Prostate gland (tissue), 2 donors: ENCODE results near the gene GUCY2F. TPM values are rescaled to one million over a fixed set of nuclear protein-coding genes. Genes with fewer than 3 reads are reported as not detected.

Source experiments
- DNase-seq: peaks from one replicate; pipeline ENCODE4 v3.0.0-alpha.2; 2019; ENCODE audit warnings: low spot score
- H3K27ac ChIP-seq, 2 donors: fragments of 200-600 bp; sonication (generic); 2 replicates each; pipeline ENCODE4 v1.5.1; 2017 to 2019
- H3K27me3 ChIP-seq: fragments of 200-600 bp; sonication (generic); replicated peaks from 2 replicates; pipeline ENCODE4 v1.5.1; 2019; ENCODE audit not compliant: insufficient read depth
- H3K36me3 ChIP-seq, 2 donors: fragments of 200-600 bp; sonication (generic); 1 replicate in 1 of 2; 2 replicates in 1 of 2; pipeline versions ENCODE4 v1.5.1 to v1.8.1; 2017 to 2019
- H3K4me1 ChIP-seq: fragments of 200-600 bp; sonication (generic); replicated peaks from 2 replicates; pipeline ENCODE4 v1.5.1; 2019
- H3K4me3 ChIP-seq, 2 donors: fragments of 200-600 bp; sonication (generic); 2 replicates each; pipeline ENCODE4 v1.5.1; 2017 to 2019
- H3K9me3 ChIP-seq: fragments of 200-600 bp; sonication (generic); 2 replicates; pipeline ENCODE4 v1.5.1; 2017
- POLR2A ChIP-seq: fragments of 450-650 bp; IDR thresholded peaks from one replicate; pipeline ENCODE4 v1.6.1; 2016; ENCODE audit warnings: antibody characterized with exemption, mild to moderate bottlenecking
- POLR2AphosphoS5 ChIP-seq: sonication (generic); formaldehyde crosslinking; IDR thresholded peaks from one replicate; pipeline ENCODE4 v1.6.1; 2017; ENCODE audit warnings: antibody characterized with exemption
- WGBS: methylation state at CpG from one replicate; pipeline ENCODE4 v1.1.5; 2018; 5-methylcytosine and 5-hydroxymethylcytosine counted together
- intact Hi-C: fragments of 100-400 bp; cut with DNase I; formaldehyde crosslinking; loops from one replicate; pipeline ENCODE4 v1.14.2; 2022
- total RNA-seq, 2 donors: library from RNA; depleted of rRNA; stranded (reverse); fragments of >200 nt; gene quantifications; one replicate each; pipeline ENCODE4 v1.1.0, GENCODE V29; 2016
- TF ChIP-seq, protein P1 (sequence below), 4 experiments: fragments of 200-600 bp in 2 of 4; fragments of 450-650 bp in 2 of 4; sonication (generic) in 2 of 4; IDR thresholded peaks; 1 replicate in 3 of 4; 2 replicates in 1 of 4; pipeline ENCODE4 v1.5.1; 2016 to 2019; ENCODE audit warnings: antibody characterized with exemption in 4 of 4, mild to moderate bottlenecking in 2 of 4, moderate library complexity in 2 of 4

GUCY2F gene
- total RNA-seq, 2 donors from 2014 or later, result not detected

DNA sequence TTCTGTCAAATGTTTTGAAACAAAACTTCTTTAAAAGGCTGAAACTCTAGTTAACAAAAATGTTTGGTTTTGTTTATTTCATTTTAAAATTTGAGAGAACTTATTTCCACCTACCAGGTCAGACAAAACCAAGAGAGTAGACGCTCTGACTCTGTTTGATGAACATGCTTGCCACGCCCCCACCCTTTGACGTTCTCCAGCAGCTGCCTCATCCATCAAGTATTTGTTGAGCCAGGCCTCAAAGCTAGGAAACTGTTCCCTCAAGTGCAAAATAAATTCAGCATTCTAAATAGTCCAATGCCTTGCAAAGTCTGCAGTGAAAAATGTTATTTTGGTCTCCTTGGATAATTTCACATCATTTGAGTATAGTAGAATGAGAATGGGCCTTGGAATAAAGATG is 121.6 kb downstream of the GUCY2F start:
- H3K4me1 ChIP-seq, result no peaks in the 10 kb centered on the region
- DNase-seq, result no peak
- 59% methylated on average over 3 of the region's 3 CpGs for WGBS
- H3K27me3 ChIP-seq, result no peaks in the 10 kb centered on the region
- H3K4me3 ChIP-seq, result no peak overlapping the region
- no peaks in the 10 kb centered on the region for H3K36me3 ChIP-seq
- H3K9me3 ChIP-seq, result no peaks in the 10 kb centered on the region
- intact Hi-C loops, result no loop called here
- no peak overlapping the region for H3K27ac ChIP-seq
- no peak for TF ChIP-seq POLR2A

DNA sequence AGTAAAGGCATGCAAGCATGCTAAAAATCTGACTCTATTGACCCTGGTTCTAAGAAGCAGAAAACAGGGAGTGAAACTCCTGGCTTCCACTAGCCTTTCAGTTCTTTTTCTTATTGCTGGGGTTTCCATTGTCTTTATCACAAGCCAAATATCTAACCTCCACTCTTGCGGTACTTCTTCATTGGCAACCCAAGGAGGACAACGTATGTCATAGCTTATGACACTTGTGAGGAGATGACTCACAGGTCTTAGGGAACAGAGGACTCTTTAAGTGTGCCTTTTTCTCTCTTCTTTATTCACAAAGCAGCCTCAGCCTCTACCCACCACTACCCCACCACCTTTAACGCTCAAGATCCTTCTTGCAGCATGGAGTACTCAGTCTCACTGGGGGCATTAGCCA is 124.2 kb downstream of the GUCY2F start:
- no peak overlapping the region for H3K4me3 ChIP-seq
- no peaks in the 10 kb centered on the region for H3K9me3 ChIP-seq
- H3K27me3 ChIP-seq, result no peaks in the 10 kb centered on the region
- no peaks in the 10 kb centered on the region for H3K4me1 ChIP-seq
- no peaks in the 10 kb centered on the region for H3K36me3 ChIP-seq
- 90% methylated on average over 3 of the region's 3 CpGs for WGBS
- H3K27ac ChIP-seq, result no peak overlapping the region
- no peak for DNase-seq
- TF ChIP-seq, protein P1, sequence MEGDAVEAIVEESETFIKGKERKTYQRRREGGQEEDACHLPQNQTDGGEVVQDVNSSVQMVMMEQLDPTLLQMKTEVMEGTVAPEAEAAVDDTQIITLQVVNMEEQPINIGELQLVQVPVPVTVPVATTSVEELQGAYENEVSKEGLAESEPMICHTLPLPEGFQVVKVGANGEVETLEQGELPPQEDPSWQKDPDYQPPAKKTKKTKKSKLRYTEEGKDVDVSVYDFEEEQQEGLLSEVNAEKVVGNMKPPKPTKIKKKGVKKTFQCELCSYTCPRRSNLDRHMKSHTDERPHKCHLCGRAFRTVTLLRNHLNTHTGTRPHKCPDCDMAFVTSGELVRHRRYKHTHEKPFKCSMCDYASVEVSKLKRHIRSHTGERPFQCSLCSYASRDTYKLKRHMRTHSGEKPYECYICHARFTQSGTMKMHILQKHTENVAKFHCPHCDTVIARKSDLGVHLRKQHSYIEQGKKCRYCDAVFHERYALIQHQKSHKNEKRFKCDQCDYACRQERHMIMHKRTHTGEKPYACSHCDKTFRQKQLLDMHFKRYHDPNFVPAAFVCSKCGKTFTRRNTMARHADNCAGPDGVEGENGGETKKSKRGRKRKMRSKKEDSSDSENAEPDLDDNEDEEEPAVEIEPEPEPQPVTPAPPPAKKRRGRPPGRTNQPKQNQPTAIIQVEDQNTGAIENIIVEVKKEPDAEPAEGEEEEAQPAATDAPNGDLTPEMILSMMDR (IDR thresholded peaks at IDR 0.05), result no peak
- TF ChIP-seq POLR2A, result no peak
- no peak for TF ChIP-seq POLR2AphosphoS5
- intact Hi-C loops, result no loop called here

DNA sequence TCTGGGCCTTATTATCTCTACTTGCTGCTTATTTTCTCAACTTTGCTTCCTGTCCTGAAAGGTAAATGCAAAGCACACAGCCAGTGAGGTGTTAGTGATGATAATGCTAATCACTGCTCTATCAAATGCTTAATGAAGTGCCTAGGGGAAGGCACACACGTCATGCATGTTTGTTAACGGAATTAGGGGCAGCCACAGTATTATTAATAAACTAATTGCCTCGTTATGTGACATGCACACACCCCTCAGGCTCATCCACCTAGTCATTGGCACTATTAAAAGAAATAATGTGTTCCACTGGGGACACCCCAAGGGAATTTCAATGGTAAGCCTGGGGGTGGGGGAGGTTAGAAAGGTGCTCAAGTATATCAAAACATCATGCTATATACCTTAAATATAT is 125.2 kb downstream of the GUCY2F start:
- Histone ChIP-seq H3K9me3 (no peaks in the 10 kb centered on the region), H3K27ac (no peak overlapping the region), H3K4me3 (no peak overlapping the region), H3K36me3 (no peaks in the 10 kb centered on the region), H3K4me1 (no peaks in the 10 kb centered on the region), H3K27me3 (no peaks in the 10 kb centered on the region)
- TF ChIP-seq, protein P1 (IDR thresholded peaks at IDR 0.05), result no peak
- no peak for TF ChIP-seq POLR2AphosphoS5
- TF ChIP-seq POLR2A, result no peak
- 85% methylated on average over 3 of the region's 3 CpGs for WGBS
- DNase-seq, result no peak
- intact Hi-C loops, result no loop called here

DNA sequence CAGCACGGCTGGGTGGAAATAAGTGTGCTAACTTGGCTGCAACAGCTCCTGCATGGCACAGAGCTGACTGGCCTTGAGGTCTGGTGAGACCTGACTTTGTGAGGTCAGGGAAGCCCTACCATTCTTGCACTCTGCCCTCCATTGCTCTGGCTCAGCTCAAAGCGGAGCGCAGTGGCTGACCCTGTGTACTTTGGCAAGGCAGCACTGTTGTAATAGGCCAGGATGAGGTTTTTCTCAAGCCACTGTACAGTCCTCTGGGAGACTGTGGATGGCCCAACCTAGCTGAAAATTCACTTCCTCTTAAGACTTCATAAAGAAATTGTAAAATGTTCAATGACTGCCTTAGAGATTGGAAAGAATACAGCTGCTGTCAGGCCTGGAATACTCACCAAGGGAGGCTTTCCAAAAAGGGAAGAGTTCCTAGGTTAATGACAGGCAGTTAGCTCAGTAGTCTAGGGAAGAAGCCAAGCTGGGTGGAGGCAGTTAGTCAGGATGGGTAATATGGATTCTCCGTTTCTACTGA is 129.8 kb downstream of the GUCY2F start:
- 3% methylated on average over 4 of the region's 4 CpGs for WGBS
- Histone ChIP-seq H3K27ac (no peak overlapping the region), H3K27me3 (no peaks in the 10 kb centered on the region), H3K9me3 (no peaks in the 10 kb centered on the region), H3K36me3 (no peaks in the 10 kb centered on the region), H3K4me1 (no peaks in the 10 kb centered on the region), H3K4me3 (no peak overlapping the region)
- DNase-seq, result no peak
- intact Hi-C loops, result no loop called here
- TF ChIP-seq, protein P1 (IDR thresholded peaks at IDR 0.05), result no peak
- TF ChIP-seq POLR2A (no peak), POLR2AphosphoS5 (no peak)

DNA sequence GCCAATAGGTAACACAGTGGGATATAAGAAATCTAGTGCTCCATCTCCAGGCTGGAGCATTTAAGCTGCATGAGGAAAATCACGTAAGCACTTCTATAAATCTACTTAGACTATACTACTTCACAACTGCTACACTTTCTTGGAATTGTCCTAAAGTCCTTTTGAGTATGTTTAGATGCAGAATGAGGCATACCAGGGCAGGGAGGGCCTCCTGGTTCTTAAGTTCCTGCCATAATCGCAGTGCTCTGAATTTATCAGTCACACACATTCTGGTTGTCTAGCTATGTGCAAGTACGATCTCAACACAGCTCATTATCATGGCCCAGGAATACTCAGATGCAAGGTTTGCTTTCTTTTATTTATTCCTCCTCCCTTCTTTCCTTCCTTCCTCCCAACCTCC is 130.3 kb downstream of the GUCY2F start:
- intact Hi-C loops, result no loop called here
- Histone ChIP-seq H3K4me3 (no peak overlapping the region), H3K9me3 (no peaks in the 10 kb centered on the region), H3K36me3 (no peaks in the 10 kb centered on the region), H3K4me1 (no peaks in the 10 kb centered on the region), H3K27me3 (no peaks in the 10 kb centered on the region), H3K27ac (no peak overlapping the region)
- no peak for TF ChIP-seq POLR2A
- TF ChIP-seq POLR2AphosphoS5, result no peak
- TF ChIP-seq, protein P1 (IDR thresholded peaks at IDR 0.05), result no peak
- DNase-seq, result no peak
- WGBS, result 91% methylated on average over 3 of the region's 3 CpGs
